K562 (cell line): ENCODE results near the gene STAB1. TPM values are rescaled to one million over a fixed set of nuclear protein-coding genes. Genes with fewer than 3 reads are reported as not detected.

Experiments used
- ZBTB40 ChIP-seq, 2 experiments: fragments of 450-650 bp in 1 of 2; sonication (generic) in 1 of 2; formaldehyde crosslinking in 1 of 2; IDR thresholded peaks; 2 replicates each; pipeline versions ENCODE4 v1.7.1 to v1.9.0; 2016 to 2022; ENCODE audit warnings: inconsistent platforms in 1 of 2, mild to moderate bottlenecking in 1 of 2, missing genetic modification reagents in 1 of 2
- polyA plus RNA-seq, 8 experiments: library from polyadenylated mRNA; depleted of rRNA in 4 of 8; stranded (reverse) in 5 of 8; unstranded in 3 of 8; fragments of >200 nt; fragmentation: Nextera tagmentation in 2 of 8; fragmentation: Illumina TruSeq in 1 of 8; extraction: Ambion mirVana in 2 of 8; extraction: Trizol in 1 of 8; gene quantifications; 2 replicates each; pipeline versions ENCODE4 v1.2.1 to v1.2.3, GENCODE V29; 2011 to 2014; ENCODE audit warnings: inconsistent platforms in 1 of 8, missing spikeins in 1 of 8
- total RNA-seq, 7 experiments: library from RNA; depleted of rRNA in 6 of 7; stranded (reverse); fragments of >200 nt in 6 of 7; fragmentation: Illumina TruSeq in 2 of 7; extraction: Trizol in 2 of 7; gene quantifications; 2 replicates each; pipeline versions ENCODE4 v1.2.1 to v1.2.3, GENCODE V29; 2011 to 2021; ENCODE audit warnings: low replicate concordance in 1 of 7

STAB1 gene
- total and polyA plus RNA-seq, 9 of the 15 experiments (the other 6 are each of a cell fraction or from before 2014, with no cell fraction given): 0.20 to 3.9 (median 1.2) TPM

GRCh38 chr3:52507359-52507758 is 12.2 kb downstream of the STAB1 start (continued):
- no peak for TF ChIP-seq ZBTB40 (IDR thresholded peaks at IDR 0.05)
- TF ChIP-seq ZBTB40 (CRISPR knock-in tag; IDR thresholded peaks at IDR 0.05): no peak
